ENCODE measurements around the gene MED17.

Gene MED17

DNA sequence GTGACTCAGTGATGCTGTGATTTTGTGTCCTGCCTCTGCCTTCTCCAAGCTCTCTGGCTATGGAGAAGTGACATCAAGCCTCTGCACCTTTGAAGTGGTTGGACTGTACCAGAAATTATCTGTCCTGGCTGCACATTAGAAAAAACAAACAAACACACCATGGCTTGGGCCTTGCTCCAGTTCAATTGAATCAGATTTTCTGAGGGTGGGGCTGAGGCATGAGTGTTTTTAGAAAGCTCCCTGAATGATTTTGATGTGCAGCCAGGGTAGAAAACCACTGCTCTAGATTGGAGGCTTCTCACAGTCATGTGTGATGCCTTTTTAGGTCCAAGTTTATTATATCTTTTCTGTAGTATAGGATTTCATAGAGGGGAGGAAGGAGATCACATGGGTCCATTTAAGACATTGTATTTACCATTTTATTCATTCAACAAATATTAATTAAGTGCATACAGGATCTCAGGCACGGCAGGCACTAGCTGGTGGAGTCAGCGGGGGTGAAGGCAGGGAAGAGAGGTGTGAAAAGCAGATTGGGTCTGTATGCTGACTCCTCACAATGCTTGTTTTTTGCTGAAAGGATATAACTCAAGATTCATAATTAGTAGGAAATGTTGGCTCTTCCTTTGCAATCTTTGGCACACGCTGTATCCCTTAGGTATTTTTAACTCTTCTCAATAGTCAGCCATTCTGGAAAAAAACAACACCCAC, 73.5 kb downstream of the MED17 start:
- TF ChIP-seq, protein P1, sequence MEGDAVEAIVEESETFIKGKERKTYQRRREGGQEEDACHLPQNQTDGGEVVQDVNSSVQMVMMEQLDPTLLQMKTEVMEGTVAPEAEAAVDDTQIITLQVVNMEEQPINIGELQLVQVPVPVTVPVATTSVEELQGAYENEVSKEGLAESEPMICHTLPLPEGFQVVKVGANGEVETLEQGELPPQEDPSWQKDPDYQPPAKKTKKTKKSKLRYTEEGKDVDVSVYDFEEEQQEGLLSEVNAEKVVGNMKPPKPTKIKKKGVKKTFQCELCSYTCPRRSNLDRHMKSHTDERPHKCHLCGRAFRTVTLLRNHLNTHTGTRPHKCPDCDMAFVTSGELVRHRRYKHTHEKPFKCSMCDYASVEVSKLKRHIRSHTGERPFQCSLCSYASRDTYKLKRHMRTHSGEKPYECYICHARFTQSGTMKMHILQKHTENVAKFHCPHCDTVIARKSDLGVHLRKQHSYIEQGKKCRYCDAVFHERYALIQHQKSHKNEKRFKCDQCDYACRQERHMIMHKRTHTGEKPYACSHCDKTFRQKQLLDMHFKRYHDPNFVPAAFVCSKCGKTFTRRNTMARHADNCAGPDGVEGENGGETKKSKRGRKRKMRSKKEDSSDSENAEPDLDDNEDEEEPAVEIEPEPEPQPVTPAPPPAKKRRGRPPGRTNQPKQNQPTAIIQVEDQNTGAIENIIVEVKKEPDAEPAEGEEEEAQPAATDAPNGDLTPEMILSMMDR (IDR thresholded peaks at IDR 0.05; ENCODE audit: low read depth, low read length, missing control alignments): no peak
- no peak overlapping the region for H3K4me3 ChIP-seq (ENCODE audit: low read depth, low read length)
- DNase-seq (ENCODE audit: low read depth): no peak

DNA sequence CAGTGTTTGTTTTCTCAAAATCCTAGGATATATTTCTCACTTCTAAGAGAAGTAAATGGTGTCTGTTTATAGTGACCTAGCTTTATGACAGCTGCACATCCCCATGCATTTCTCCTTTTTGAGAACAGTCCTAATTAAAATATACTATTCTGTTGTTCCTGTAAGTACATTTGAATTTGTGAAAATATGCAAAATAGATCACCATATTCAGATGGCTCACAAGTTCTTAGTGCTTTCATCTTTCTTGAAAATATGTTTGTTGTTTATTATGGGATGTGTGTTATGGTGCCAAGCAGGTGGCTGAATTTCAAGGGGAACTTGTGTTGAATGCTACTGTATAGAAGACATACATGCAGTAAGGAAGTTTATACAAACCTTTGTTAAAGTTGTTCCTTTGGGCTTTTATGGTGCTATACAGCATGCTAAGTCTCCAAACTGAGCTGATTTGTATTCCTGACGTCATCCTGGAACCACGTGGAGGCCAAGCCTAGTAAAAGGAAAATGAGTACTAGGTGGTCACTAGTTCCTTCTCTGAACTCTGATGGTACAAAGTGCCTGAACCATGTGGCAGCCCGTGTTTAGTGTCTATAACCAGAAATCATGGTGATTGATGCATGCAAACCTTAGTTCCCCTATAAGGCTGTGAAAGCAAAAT, 74.2 kb downstream of the MED17 start:
- no peak overlapping the region for H3K4me3 ChIP-seq (ENCODE audit: low read depth, low read length)
- no peak for DNase-seq (ENCODE audit: low read depth)
- TF ChIP-seq, protein P1 (IDR thresholded peaks at IDR 0.05; ENCODE audit: low read depth, low read length, missing control alignments): no peak

DNA sequence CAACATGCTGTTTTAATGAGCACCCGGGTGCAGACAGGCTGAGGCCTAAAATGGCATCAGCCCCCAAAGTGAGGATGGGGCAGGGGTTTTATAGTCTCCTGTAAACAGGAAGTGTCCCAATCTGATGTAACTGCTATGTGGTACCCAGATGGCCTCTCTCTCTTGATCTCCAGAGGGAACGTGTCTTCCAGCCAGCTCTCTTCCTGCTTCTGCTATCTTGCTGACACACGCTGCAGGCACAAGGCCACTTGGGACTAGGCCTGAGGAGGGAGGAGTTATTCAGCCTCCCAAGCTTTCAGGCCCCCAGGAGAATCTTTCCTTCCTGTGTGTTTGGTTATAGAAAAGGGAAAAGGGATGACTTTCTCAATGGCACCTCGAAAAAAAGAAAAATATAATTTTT, 77.7 kb downstream of the MED17 start:
- no peak overlapping the region for H3K4me3 ChIP-seq (ENCODE audit: low read depth, low read length)
- DNase-seq (ENCODE audit: low read depth): no peak
- TF ChIP-seq, protein P1 (IDR thresholded peaks at IDR 0.05; ENCODE audit: low read depth, low read length, missing control alignments): no peak

Measured in GM12864 (cell line).